NCI-H1105 (cell line): ENCODE measurements around the gene LRRC46.
A peak's percentile ranks its signal among the peaks of the same experiment; 100 is the strongest.

Experiments used
- DNase-seq: peaks from one replicate; lab custom pipeline; 2025; lab: John Stamatoyannopoulos, UW

LRRC46 gene

DNA sequence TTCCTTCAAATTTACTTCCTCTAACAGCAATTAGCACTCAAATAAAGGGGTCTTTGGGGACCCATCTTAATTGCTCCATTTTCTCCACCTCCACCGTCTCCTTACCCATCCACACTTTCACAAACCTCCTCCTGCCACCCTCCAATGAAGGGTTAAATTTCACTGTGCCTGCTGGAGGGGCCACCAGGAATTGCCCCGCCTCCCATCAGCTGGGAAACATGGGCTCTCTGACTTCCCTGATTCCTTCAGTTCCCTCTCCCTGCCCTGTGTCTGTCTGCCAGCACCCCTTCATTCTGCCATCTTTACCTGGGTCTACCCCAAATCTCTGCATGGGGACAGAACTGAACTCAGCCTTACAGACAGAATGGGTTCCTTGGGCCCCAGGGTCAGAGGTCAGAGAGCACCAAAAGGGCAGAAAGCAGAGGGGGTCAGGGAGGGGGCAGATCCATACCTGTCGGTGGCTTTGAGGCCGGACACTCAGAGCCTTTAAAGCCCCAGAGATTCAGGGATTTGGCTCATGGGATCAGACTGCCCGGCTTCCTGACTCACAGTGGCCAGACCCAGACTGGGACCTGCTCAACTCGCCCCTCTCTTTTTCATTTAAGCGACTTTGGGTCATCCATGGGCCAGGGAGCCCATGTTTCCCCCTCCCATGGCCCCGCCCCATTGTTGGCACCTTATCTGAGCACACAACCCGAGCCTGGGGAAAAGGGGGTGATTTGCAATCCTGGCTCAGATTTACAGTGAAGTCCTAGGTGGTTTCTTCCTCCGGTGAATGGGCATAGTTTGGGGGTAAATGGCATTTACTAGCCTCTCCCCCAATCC is 46.9 kb downstream of the LRRC46 start:
- DNase-seq, result no peak

DNA sequence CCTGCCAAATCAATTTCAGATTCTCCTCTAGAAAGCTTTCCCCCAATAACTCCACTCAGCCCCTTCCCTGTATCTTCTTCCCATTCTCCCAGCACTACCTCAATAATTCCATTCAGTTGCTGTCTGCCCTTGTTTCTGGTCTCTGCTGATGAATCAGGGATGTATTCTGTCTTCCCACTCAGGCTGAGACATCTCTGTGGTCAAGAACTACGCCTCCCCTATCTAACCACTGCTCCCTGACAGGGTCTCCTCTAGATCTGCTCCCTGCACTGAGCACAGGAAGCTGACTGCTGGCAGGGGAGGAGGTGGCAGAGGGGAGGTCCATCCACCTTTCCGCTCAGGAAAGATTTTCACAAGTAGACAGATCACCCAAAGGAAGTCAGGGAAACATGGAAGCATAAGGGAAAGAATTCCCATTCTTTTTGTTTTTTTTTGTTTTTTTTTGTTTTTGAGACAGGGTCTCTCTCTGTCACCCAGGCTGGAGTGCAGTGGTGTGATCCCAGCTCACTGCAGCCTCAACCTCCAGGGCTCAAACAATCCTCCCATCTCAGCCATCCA is 47.6 kb downstream of the LRRC46 start:
- no peak for DNase-seq

DNA sequence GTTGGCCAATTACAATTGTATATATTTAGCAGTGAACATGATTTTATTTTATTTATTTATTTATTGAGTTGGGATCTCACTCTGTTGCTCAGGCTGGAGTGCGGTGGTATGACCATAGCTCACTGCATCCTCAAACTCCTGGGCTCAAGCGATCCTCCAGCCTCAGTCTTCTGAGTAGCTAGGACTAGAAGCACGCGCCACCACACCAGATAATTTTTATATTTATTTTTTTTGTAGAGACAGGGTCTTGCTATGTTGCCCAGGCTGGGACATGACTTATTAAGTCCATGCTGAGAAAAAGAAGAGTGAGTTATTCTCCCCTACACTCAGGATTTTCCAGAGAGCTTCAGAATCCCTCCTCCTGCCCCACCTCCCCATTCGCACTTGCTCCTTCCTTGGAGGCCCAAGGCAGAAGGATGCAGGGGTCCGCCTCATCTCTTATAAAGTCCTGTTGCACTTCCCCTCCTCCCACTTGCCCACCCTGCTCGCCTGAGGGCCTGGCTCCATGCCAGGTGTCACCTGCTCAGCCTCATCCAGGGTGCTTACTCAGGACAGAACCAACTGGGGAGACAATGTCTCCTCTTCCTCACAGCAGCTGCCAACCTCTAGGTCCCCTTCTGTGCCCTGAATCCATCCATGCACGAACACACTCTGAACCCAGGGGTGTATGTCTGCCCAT is 48.4 kb downstream of the LRRC46 start:
- no peak for DNase-seq

DNA sequence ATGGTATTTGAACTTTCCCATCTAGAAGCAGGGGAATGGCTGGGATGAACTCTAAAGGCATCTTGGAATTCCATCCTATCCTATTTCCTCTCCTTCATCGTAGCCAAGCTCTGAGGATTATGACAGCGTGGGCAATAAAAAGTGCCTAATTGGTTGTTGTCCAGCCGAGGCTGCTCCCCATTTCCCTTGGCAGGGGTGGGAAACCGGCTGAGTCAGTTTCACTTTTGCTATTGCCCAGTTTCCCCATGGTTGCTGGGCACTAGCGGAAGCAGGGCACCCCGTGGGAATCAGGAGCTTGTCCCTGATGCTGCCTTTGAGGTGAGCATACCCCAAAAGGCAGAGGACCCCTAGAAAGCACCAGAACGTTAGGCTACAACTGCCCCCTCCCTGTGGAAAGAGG is 50.8 kb downstream of the LRRC46 start:
- no peak for DNase-seq

DNA sequence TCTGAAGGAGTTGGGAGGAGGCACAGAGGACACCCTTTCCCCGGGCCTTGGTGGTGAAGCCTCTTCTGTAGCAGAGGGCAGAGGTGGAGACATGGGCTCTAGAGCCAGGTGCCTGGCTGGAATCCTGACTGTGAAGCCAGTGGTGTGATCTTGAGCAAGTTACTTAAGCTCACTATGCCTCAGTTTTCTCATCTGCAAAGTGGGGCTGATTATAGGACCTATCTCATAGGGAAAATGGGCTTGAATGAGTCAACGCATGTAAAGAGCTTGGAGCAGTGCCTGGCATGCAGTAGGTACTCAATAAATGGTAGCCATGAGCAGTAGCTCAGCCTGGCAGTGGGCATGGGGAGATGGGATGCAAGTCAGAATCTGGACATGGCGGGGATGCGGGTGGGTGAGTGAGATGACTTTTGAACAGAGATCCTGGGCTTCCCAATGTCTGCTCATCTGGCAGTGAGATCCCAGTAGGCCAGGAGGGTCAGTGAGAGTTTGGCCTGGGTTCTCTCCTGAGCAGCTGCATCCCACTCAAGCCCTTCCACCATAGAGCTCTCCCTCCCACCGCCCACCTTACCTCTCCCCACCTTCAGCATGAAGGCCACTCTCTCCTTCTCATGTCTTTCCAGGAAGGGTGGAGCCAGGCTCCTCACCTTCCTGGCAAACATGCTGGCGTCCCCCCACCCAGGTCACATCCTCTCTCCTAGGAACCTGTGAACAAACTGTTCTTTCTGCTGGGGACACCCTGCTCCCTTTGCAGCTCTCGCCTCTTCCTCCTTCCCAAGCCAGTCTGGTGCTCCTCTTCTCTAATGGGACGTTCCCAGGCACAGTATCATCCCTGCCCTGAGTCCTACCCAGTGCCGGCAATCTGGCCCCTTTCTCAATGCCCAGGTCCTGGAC is 51.5 kb downstream of the LRRC46 start:
- no peak for DNase-seq

DNA sequence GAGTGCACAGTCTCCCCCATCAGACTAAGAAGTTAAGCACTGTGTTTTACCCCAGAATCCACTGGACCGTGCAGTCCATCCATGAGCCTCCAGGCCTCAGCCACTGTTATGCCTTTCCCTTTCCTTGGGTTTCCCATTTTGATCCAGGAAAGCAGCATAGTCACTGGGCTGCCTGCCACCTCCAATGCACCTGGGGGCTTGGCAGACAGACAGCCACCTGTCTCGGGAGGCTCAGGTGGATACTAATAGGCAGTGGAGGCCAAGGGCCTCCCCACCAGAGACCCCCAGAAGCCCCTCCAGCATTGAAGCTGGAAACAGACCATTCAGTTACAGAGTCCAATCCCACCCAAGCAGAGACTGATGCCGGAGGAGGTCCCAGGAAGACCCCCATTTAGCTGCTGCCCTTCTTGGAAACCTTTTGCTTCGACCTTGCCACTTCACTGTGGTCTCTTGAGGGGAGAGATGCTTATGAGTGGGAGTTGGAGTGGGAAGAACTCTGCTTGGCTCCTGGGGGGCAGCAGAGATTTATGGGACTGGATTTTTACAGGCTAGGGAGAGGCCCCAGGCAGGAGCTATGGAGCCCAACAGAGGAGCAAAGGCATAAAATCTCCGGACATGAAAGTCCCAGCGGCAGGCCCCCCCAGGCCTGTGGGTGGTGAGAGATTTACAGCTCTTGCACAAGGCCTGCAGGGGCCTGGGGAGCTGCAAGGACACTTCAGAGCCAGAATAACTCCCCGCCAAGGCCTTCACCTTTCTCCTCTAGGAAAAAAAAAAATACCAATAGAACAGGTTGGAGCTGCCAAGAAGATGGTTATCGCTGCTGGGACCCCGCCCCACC is 52.3 kb downstream of the LRRC46 start:
- DNase-seq, result peak; percentile 64

DNA sequence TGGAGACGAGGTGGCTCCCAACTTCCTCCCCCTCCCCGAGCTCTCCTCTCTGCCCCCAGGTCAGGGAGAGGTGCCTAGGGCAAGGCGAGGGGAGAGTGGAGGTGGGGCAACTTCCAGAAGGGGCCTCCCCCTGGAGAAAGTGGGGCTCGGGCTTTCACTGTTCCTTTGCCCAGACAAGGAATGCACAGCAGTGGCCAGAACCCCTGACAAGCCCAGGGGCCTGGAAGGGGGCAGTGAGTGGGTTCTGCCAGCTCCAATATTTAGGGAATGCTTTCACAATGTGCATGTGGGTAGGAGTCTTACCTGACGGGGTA is 52.9 kb downstream of the LRRC46 start:
- DNase-seq, result no peak

DNA sequence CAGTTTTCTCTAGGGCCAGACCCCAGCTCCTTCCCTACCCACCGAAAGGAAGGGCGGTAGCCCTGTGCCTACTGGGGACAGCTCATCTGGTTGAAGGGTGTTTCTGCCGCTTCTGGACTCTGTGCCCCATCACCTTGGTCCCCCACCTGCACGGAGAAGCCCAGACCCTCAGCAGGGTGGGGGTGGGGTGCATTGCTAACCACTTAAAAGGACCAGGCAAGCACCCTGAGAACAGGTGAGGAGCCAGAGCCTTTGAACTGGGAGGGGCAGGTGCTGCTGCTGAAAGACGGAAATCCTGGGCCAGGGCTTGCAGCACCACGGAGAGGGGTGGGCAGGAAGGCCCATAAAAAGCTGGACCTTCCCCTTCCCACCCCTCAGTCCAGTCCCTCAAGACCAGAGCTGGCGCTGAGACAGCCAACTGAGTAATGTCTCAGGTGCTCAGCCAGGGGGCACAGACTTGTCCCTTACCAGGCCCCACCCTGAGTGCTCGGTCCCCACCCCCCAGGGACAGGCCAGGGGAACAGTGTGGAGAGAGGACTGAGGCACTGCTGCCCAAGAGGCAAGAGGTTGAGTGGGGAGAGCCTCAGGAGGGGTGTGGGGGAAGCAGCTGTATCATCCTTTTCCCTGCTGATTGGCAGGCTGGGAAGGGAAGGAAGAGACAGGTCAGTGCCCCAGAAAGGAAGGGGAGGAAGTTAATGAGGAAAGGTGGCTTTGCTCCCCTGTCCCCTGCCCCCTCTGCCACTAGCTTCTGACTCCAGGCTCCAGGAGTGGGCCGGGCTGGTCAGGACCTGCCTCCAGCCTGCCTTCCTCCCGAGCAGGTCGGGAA is 53.6 kb downstream of the LRRC46 start:
- DNase-seq, result no peak
